ENCODE measurements around the gene ROR2. TPM values are rescaled to one million over a fixed set of nuclear protein-coding genes. Genes with fewer than 3 reads are reported as not detected.

The ROR2 gene
- total and polyA plus RNA-seq, 2 experiments from 2014 or later: 7.1 to 12.9 TPM

DNA sequence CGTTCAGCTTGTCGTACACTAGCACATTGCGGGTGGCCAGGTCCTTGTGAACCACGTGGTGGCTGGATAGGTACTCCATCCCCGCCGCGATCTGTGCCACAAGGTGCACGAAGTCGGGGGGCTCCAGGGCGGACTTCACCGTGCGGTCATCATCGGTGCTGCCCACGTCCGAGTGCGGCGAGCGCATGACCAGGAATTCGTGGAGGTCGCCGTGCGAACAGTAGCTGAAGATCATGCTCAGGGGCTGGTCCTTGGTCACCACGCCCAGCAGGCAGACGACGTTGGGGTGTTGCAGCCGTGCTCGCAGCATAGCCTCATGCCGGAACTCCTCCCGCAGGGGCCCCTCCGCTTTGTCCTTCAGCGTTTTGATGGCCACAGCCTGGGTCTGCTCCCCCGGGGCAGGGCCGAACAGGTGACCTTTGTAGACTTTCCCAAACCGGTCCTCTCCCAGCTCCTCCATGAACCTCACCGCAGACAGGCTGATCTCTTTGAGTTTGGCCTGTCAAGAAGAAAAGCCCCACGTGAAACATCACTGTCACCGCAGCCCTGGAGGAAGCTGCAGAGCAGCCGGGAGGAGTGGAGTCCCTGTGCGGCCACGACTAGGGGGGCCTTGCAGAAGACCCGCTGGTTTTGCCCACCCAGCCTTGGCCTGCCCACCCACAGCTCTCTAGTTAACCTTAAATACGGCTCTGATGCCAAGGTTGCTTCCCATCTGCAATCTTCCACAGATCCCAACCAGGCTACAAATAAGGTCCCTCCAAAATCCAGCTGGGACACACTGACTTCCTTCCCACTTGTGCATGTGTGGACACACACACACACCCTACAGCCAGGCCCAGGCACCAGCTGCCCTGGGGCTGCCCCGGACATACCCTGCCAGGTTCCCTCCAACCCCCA is 225.2 kb downstream of the ROR2 start:
- Histone ChIP-seq H3F3A (ENCODE audit: insufficient read depth) (peaks cover 29% of the 10 kb centered on the region), H3K27ac (no peak overlapping the region), H3K9me3 (ENCODE audit: low read depth) (no peaks in the 10 kb centered on the region), H2AFZ (no peak overlapping the region), H3K4me3 (no peak overlapping the region), H3K9me2 (ENCODE audit: insufficient read depth) (no peaks in the 10 kb centered on the region), H3K4me2 (ENCODE audit: unreplicated experiment) (no peak overlapping the region), H3K9ac (no peak overlapping the region), H3K36me3 (ENCODE audit: low read depth) (no peaks in the 10 kb centered on the region), H4K20me1 (ENCODE audit: insufficient read depth) (no peaks in the 10 kb centered on the region), H3K4me1 (ENCODE audit: insufficient read depth) (peaks cover 14% of the 10 kb centered on the region), H3K79me2 (ENCODE audit: insufficient read depth) (no peaks in the 10 kb centered on the region), H3K27me3 (replicated peaks; ENCODE audit: insufficient read depth) (no peaks in the 10 kb centered on the region)
- DNase-seq: no peak
- in situ Hi-C loops (cut with MboI): no loop called here
- TF ChIP-seq EZH2phosphoT487 (IDR thresholded peaks at IDR 0.05; ENCODE audit: insufficient read depth, low read depth): no peak
- no peak for TF ChIP-seq EZH2 (IDR thresholded peaks at IDR 0.05; ENCODE audit: insufficient read depth, poor library complexity, severe bottlenecking)
- WGBS, 2 experiments (ENCODE audit: low coverage in 1 of 2, low lambda C conversion rate in 2 of 2, missing lambda C conversion rate in 2 of 2): 88 to 89% methylated on average over 38 to 43 of the region's 43 CpGs

DNA sequence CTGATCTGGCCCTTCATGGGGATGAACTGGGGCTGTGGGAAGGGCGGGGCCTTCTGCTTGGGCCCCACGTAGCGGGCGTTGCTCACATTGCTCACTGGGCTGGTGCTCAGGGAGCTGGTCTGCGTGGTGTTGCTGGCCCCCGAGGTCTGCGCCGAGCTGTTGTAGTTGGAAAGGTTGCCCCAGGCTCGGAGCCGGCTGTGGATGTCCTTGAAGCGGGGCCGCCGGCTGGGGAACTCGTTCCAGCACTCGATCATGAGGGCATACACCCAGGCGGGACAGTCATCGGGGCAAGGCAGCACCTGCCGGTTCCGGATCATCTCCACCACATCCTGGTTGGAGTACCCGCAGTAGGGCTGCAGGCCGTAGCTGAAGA is 226.0 kb downstream of the ROR2 start:
- H3K4me2 ChIP-seq (ENCODE audit: unreplicated experiment): no peak overlapping the region
- H3K9me2 ChIP-seq (ENCODE audit: insufficient read depth): no peaks in the 10 kb centered on the region
- no peaks in the 10 kb centered on the region for H3K36me3 ChIP-seq (ENCODE audit: low read depth)
- no peak overlapping the region for H2AFZ ChIP-seq
- peaks cover 6% of the 10 kb centered on the region for H3K4me1 ChIP-seq (ENCODE audit: insufficient read depth)
- H3K27me3 ChIP-seq (replicated peaks; ENCODE audit: insufficient read depth): no peaks in the 10 kb centered on the region
- no peak overlapping the region for H3K4me3 ChIP-seq
- no peak overlapping the region for H3K27ac ChIP-seq
- in situ Hi-C loops (cut with MboI): no loop called here
- DNase-seq: no peak
- no peaks in the 10 kb centered on the region for H3K9me3 ChIP-seq (ENCODE audit: low read depth)
- no peaks in the 10 kb centered on the region for H4K20me1 ChIP-seq (ENCODE audit: insufficient read depth)
- no peaks in the 10 kb centered on the region for H3K79me2 ChIP-seq (ENCODE audit: insufficient read depth)
- 93 to 95% methylated on average over 19 to 21 of the region's 21 CpGs for WGBS, 2 experiments (ENCODE audit: low coverage in 1 of 2, low lambda C conversion rate in 2 of 2, missing lambda C conversion rate in 2 of 2)
- TF ChIP-seq EZH2phosphoT487 (IDR thresholded peaks at IDR 0.05; ENCODE audit: insufficient read depth, low read depth): no peak
- no peak for TF ChIP-seq EZH2 (IDR thresholded peaks at IDR 0.05; ENCODE audit: insufficient read depth, poor library complexity, severe bottlenecking)
- H3K9ac ChIP-seq: no peak overlapping the region
- H3F3A ChIP-seq (ENCODE audit: insufficient read depth): peaks cover 22% of the 10 kb centered on the region

DNA sequence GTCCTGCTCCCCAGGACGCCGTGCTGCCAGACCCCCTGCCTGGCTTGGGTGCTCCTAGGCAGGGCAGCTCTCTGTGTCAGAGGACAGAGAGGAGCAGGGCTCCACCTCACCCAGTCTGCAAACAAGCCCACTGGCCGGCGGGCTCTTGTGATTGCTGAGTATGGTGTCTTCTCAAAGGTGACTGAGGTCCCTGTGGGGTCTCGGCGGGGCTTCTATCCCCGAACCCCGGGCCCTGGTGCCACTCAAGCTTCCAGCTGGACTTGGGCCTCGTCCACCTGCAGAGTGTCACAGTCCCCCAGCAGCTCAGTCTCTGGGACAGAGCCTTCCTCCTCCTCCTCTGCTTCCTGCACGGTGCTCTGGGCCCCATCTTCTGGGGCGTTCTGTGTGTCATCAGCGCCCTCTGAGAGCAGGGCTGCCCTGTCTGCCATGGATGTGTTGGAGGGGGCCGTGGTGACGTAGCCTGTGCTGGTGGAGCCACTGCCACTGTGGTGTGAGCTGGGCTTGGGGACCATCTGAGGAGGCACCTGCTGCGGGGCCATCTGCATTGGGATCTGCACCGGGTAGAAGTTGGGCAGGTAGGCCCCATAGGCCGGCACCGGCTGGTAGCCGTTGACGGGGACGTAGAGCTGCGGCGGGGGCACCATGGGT is 226.5 kb downstream of the ROR2 start:
- Histone ChIP-seq H3K4me1 (ENCODE audit: insufficient read depth) (peaks cover 1% of the 10 kb centered on the region), H3K27me3 (replicated peaks; ENCODE audit: insufficient read depth) (no peaks in the 10 kb centered on the region), H3K4me2 (ENCODE audit: unreplicated experiment) (no peak overlapping the region), H3K9ac (no peak overlapping the region), H3K9me3 (ENCODE audit: low read depth) (no peaks in the 10 kb centered on the region), H3K4me3 (no peak overlapping the region), H3K9me2 (ENCODE audit: insufficient read depth) (no peaks in the 10 kb centered on the region), H3K27ac (no peak overlapping the region), H2AFZ (no peak overlapping the region), H4K20me1 (ENCODE audit: insufficient read depth) (no peaks in the 10 kb centered on the region), H3K36me3 (ENCODE audit: low read depth) (no peaks in the 10 kb centered on the region), H3F3A (ENCODE audit: insufficient read depth) (peaks cover 17% of the 10 kb centered on the region), H3K79me2 (ENCODE audit: insufficient read depth) (no peaks in the 10 kb centered on the region)
- WGBS, 2 experiments (ENCODE audit: low coverage in 1 of 2, low lambda C conversion rate in 2 of 2, missing lambda C conversion rate in 2 of 2): 83 to 84% methylated on average over 23 of the region's 23 CpGs
- TF ChIP-seq EZH2phosphoT487 (IDR thresholded peaks at IDR 0.05; ENCODE audit: insufficient read depth, low read depth): no peak
- TF ChIP-seq EZH2 (IDR thresholded peaks at IDR 0.05; ENCODE audit: insufficient read depth, poor library complexity, severe bottlenecking): no peak
- in situ Hi-C loops (cut with MboI): no loop called here
- DNase-seq: no peak

DNA sequence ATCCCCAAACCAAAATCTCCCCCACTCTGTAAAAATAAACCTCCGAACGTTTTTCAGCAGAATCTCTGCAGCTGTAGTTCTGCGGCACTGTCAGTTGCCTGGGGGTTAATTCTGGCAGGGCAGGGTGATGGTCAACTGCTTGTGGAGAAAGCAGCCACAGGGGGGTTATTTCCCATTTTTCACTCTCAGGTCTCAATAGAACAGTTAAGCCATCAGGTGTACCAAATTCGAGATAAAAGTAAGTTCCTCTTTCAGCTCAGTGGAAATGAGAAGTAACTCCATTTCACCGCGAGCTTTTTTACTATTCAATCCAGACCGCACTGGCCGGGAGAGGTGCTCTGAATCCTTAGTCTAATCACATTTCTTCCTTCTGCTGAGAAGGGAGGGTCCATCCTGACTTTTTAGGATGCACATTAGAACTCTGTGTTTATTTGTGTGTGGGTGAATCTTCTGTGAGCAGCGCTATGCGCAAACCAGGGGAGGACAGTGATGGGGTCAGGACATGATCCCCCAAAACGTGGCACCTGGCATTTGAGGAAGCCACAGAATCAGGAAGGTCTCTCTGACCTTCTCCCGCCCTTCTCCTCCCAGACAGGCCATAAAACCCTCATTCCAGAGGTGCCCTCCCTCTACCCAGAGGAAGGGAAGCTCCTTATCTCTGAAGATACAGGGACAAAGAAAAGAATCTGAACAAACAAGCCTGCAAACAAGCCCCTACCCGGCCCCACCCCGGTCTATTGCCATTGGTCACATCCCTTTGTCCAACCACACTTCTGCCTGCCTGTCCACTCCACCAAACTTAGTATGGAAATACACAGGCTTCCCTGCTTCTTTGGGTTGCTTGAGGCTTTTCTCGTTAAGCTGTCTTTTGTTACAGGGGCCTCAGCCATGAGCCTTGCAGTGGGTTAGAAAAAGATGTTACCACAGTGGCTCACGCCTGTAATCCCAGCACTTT is 229.0 kb downstream of the ROR2 start:
- Histone ChIP-seq H3K9ac (no peak overlapping the region), H4K20me1 (ENCODE audit: insufficient read depth) (no peaks in the 10 kb centered on the region), H2AFZ (no peak overlapping the region), H3K4me2 (ENCODE audit: unreplicated experiment) (no peak overlapping the region), H3F3A (ENCODE audit: insufficient read depth) (peaks cover 10% of the 10 kb centered on the region; the same call in 1 of the 2 replicates), H3K9me2 (ENCODE audit: insufficient read depth) (no peaks in the 10 kb centered on the region), H3K4me3 (no peak overlapping the region), H3K79me2 (ENCODE audit: insufficient read depth) (no peaks in the 10 kb centered on the region), H3K9me3 (ENCODE audit: low read depth) (no peaks in the 10 kb centered on the region), H3K27me3 (replicated peaks; ENCODE audit: insufficient read depth) (no peaks in the 10 kb centered on the region), H3K27ac (no peak overlapping the region), H3K4me1 (ENCODE audit: insufficient read depth) (no peaks in the 10 kb centered on the region), H3K36me3 (ENCODE audit: low read depth) (no peaks in the 10 kb centered on the region)
- no peak for DNase-seq
- in situ Hi-C loops (cut with MboI): no loop called here
- no peak for TF ChIP-seq EZH2phosphoT487 (IDR thresholded peaks at IDR 0.05; ENCODE audit: insufficient read depth, low read depth)
- no peak for TF ChIP-seq EZH2 (IDR thresholded peaks at IDR 0.05; ENCODE audit: insufficient read depth, poor library complexity, severe bottlenecking)
- WGBS, 2 experiments (ENCODE audit: low coverage in 1 of 2, low lambda C conversion rate in 2 of 2, missing lambda C conversion rate in 2 of 2): 78 to 85% methylated on average over 16 of the region's 16 CpGs

Measured in GM23248 (cell line).